B cell (primary cell): ENCODE measurements around the gene NTM.

ENCODE experiments used
- CTCF ChIP-seq: fragments of 200-600 bp; IDR thresholded peaks from one replicate; pipeline ENCODE4 v1.8.0; 2022; ENCODE audit warnings: antibody characterized with exemption, mild to moderate bottlenecking
- EZH2 ChIP-seq: IDR thresholded peaks from 2 replicates; pipeline ENCODE4 v1.6.1; 2012; ENCODE audit warnings: borderline replicate concordance, low read depth, mild to moderate bottlenecking, moderate library complexity, low read length; ENCODE audit not compliant: insufficient read depth, poor library complexity, severe bottlenecking

GRCh38 chr11:131893103-131893890 is 522.9 kb downstream of the NTM start:
- TF ChIP-seq CTCF = no peak
- no peak for TF ChIP-seq EZH2
